ENCODE measurements around the gene KIF5A.

KIF5A gene

DNA sequence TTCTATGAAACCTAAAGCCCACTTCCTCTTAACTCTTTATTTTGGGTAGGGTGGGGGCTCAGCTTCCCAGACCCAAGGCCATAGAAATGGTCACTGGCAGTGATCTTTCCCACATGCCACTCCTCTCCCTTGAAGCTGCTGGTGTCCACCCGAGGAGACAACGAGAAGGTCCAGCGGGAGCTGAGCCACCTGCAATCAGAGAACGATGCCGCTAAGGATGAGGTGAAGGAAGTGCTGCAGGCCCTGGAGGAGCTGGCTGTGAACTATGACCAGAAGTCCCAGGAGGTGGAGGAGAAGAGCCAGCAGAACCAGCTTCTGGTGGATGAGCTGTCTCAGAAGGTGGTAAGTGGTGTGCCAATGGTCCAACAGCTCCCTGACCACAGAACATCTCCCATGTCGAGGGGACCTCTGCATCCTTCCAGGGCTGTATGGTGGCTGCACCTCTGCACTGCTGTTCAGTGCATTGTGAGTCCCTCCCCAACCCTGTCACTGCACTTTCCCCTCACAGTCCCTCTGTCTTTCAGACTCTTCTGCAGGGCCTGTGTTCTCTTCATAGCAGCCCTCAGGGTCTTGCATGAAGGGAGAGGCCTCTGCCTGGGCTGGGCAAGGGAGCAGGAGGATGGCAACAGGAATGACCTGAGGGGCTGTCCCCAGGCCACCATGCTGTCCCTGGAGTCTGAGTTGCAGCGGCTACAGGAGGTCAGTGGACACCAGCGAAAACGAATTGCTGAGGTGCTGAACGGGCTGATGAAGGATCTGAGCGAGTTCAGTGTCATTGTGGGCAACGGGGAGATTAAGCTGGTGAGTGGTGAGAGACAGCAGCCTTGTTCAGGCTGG lies 22.3 kb downstream of the KIF5A start:
- TF ChIP-seq ZFX (IDR thresholded peaks at IDR 0.05): no peak
- TF ChIP-seq, protein P1, sequence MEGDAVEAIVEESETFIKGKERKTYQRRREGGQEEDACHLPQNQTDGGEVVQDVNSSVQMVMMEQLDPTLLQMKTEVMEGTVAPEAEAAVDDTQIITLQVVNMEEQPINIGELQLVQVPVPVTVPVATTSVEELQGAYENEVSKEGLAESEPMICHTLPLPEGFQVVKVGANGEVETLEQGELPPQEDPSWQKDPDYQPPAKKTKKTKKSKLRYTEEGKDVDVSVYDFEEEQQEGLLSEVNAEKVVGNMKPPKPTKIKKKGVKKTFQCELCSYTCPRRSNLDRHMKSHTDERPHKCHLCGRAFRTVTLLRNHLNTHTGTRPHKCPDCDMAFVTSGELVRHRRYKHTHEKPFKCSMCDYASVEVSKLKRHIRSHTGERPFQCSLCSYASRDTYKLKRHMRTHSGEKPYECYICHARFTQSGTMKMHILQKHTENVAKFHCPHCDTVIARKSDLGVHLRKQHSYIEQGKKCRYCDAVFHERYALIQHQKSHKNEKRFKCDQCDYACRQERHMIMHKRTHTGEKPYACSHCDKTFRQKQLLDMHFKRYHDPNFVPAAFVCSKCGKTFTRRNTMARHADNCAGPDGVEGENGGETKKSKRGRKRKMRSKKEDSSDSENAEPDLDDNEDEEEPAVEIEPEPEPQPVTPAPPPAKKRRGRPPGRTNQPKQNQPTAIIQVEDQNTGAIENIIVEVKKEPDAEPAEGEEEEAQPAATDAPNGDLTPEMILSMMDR (conservative IDR thresholded peaks at IDR 0.05): no peak
- no peak overlapping the region for H3K27ac ChIP-seq

DNA sequence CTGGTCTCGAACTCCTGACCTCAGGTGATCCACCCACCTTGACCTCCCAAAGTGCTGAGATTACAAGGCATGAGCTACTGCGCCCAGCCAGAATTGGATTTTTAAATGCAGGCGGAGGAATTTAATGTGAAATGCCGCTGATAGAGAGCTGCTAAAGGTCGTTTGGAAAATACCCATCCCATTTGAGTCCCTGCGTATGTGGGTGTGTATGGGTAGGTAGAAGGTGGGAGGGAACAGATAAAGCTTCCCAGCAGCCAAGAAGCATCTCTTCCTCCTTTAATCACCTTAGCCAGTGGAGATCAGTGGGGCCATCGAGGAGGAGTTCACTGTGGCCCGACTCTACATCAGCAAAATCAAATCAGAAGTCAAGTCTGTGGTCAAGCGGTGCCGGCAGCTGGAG lies 25.0 kb downstream of the KIF5A start:
- no peak overlapping the region for H3K27ac ChIP-seq
- TF ChIP-seq, protein P1 (conservative IDR thresholded peaks at IDR 0.05): no peak
- no peak for TF ChIP-seq ZFX (IDR thresholded peaks at IDR 0.05)

DNA sequence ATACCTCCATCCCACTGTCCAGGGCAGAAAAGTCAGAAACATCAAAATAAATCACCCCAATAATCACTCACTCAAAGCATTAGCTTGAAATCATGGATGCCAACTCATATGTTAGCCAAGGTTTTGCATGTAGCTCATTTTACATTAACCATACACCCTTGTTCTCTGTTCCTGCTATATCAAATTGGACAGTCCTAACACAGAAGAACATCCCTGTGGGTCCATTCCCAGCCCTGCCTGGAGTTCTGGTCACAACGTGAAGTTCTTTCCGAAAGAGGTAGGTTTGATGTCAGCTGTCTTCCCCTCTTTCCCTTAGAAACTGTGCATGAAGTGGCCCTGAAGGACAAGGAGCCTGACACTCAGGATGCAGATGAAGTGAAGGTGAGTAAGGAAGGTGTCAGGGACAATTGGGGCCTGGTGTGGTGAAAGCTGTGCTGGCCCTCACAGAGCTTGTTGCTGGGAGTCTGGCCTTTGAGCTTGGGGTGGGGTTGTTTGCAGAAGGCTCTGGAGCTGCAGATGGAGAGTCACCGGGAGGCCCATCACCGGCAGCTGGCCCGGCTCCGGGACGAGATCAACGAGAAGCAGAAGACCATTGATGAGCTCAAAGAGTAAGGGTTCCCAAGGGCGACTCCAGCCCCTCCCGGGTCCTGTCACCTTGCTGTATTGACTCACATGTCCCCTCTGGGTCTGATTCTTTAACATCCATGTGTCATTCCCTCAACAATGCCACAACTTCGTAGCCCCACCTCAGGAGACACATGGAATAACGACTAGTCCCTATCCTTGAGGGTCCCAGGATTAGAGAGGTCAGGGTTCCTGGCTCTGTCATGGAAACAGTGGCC lies 26.1 kb downstream of the KIF5A start:
- no peak for TF ChIP-seq ZFX (IDR thresholded peaks at IDR 0.05)
- TF ChIP-seq, protein P1 (conservative IDR thresholded peaks at IDR 0.05): no peak

DNA sequence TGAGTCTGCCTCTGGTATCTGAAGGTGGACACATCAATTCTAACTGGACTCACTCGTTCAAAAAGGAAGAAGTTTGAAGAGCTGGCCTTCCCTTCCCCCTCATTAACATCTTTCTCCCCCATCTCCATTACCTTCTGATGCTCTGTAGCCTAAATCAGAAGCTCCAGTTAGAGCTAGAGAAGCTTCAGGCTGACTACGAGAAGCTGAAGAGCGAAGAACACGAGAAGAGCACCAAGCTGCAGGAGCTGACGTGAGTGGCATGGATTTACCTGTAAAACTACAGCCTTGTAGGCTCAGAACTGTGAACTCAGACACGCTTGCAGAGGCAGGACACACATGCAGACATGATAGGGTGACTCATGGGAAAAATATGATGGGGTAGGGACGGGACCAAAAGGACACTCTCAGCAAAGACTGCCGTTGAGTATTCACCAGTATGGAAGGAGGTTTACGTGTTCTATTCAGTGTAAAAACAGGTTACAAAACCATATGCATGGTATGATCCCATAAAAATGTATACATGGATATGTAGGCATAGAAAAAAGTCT lies 26.8 kb downstream of the KIF5A start:
- no peak overlapping the region for H3K27ac ChIP-seq
- no peak for TF ChIP-seq ZFX (IDR thresholded peaks at IDR 0.05)
- TF ChIP-seq, protein P1 (conservative IDR thresholded peaks at IDR 0.05): no peak

More for the DNA sequence above, 26.1 kb downstream of the KIF5A start:
- no peak overlapping the region for H3K27ac ChIP-seq

DNA sequence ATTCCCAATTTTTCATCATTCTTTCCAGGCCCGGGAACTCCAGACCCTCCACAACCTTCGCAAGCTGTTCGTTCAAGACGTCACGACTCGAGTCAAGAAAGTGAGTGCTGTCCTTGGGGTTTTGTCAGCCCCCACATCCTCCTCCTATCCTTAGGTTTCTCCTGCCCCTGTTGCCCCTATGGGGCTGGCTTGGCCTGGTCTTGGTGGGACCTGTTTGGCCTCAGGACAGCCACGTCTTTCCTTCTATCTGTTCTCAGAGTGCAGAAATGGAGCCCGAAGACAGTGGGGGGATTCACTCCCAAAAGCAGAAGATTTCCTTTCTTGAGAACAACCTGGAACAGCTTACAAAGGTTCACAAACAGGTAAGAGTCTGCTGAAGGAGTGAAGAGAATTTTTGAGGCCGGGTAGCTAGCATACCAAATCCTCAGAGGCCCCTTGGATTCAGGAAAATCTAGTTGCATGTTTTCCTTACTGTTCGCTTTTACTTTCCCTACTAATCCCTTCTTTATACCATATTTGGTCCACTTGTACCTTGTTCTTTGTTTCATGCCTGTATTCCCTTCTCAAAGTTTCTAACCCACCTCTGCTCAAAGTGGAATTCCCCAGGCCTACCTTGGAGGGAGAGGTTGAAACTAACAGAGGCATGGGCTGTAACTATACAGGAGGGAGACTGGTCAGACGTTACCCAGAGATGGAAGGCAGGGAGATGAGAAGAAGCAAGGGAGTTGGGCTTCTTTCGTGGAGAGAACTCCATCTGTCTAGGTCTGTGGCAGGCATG lies 28.3 kb downstream of the KIF5A start:
- H3K27ac ChIP-seq: no peak overlapping the region
- TF ChIP-seq ZFX (IDR thresholded peaks at IDR 0.05): no peak
- TF ChIP-seq, protein P1 (conservative IDR thresholded peaks at IDR 0.05): no peak

DNA sequence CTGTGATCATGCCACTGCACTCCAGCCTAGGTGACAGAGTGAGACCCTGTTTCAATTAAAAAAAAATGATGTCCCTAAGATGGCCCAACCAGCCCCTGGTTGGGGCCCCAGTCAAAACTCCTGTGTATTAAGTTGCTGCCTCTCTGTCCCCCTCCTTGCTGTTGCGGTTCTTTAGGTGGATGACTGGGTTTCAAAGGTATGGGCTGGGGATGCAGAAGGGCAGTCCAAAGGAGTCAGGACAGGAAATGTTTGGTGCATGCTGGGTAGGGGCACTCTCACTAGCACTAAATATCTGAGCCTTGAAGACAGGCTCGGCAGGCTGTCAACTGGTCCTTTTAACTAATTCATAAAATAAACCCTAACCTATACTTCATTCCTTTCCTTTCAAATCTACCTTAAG lies 29.2 kb downstream of the KIF5A start:
- no peak overlapping the region for H3K27ac ChIP-seq
- TF ChIP-seq, protein P1 (conservative IDR thresholded peaks at IDR 0.05): no peak
- TF ChIP-seq ZFX (IDR thresholded peaks at IDR 0.05): no peak

Data from C4-2B (cell line).